HG02623 (cell line): ENCODE results near the gene TOLLIP.

ENCODE experiments used
- ATAC-seq: cut with Tn5 transposase; IDR thresholded peaks from one replicate; pipeline ENCODE4 v1.9.1; 2021; ENCODE audit warnings: moderate library complexity; ENCODE audit not compliant: unreplicated experiment

The TOLLIP gene

GRCh38 chr11:1317993-1318392, 8.6 kb upstream of the TOLLIP start:
- no peak for ATAC-seq

GRCh38 chr11:1317432-1317831, 8.0 kb upstream of the TOLLIP start:
- no peak for ATAC-seq

- no peak for ATAC-seq
These were observed 1.5 kb upstream of the TOLLIP start for GRCh38 chr11:1310772-1311468.

GRCh38 chr11:1310318-1310687, 871 bp upstream of the TOLLIP start:
- ATAC-seq, result no peak

- peak; percentile 56 for ATAC-seq
These were observed 512 bp downstream of the TOLLIP start for GRCh38 chr11:1308743-1309497.

GRCh38 chr11:1307998-1308742, 1.3 kb downstream of the TOLLIP start:
- no peak for ATAC-seq

- ATAC-seq, result no peak
These were observed 2.1 kb downstream of the TOLLIP start for GRCh38 chr11:1307163-1307870.

- ATAC-seq, result no peak
These were observed 3.0 kb downstream of the TOLLIP start for GRCh38 chr11:1306186-1307162.

- no peak for ATAC-seq
These were observed 3.9 kb downstream of the TOLLIP start for GRCh38 chr11:1305501-1306056.

GRCh38 chr11:1305063-1305495, 4.4 kb downstream of the TOLLIP start:
- ATAC-seq, result no peak

GRCh38 chr11:1304380-1304779, 5.1 kb downstream of the TOLLIP start:
- ATAC-seq, result no peak

- no peak for ATAC-seq
These were observed 5.5 kb downstream of the TOLLIP start for GRCh38 chr11:1303973-1304372.

GRCh38 chr11:1303126-1303821, 6.2 kb downstream of the TOLLIP start:
- ATAC-seq, result no peak

GRCh38 chr11:1302461-1303125, 6.8 kb downstream of the TOLLIP start:
- ATAC-seq, result no peak

GRCh38 chr11:1302041-1302460, 7.4 kb downstream of the TOLLIP start:
- no peak for ATAC-seq

GRCh38 chr11:1301220-1302000, 8.0 kb downstream of the TOLLIP start:
- no peak for ATAC-seq

- no peak for ATAC-seq
These were observed 8.8 kb downstream of the TOLLIP start for GRCh38 chr11:1300569-1301187.
